Activated CD4-positive, CD25-positive, alpha-beta regulatory T cell treated with anti-CD3 and anti-CD28 coated beads, Interleukin-2, amount 50 U/mL, for 72 hours (primary cell): Measurements from ENCODE around the gene TNNI2.

ENCODE experiments used
- DNase-seq: peaks from one replicate; pipeline ENCODE4 v3.0.0; 2021

TNNI2 gene

DNA sequence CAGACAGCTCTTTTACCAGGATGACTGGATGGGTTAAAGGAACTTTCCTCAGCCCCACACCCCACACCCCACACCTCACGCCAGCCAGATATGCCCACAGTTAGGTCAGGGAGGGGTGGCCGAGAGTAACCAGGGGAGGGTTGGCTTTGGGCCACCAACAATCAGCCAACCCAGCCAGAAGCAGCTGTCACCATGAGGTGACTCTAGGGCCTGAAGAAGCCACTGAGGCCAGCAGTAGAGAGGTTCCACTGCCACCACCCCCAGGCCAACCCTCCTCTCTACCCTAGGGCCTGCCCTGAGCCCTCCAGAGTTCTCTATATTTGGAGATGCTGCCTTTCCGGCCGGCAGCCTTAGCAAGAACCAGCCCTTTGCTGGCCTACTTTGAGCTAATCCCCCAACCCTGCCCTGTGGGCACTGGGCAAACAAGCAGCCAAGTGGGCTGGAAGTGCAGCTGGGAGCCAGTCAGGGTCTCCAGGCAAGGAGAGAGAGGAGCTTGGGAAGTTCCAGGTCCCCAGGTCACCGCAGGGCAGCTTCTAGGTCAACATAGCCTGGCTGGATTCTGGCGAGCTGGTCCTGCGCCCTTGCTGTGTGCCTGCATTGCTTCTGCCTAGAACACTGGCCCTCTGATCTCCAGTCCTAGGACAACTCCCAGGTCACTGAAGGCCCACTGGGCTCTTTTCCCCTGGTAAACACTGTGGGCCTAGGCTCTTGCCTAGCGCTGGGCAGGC lies 16.0 kb upstream of the TNNI2 start:
- no peak for DNase-seq

DNA sequence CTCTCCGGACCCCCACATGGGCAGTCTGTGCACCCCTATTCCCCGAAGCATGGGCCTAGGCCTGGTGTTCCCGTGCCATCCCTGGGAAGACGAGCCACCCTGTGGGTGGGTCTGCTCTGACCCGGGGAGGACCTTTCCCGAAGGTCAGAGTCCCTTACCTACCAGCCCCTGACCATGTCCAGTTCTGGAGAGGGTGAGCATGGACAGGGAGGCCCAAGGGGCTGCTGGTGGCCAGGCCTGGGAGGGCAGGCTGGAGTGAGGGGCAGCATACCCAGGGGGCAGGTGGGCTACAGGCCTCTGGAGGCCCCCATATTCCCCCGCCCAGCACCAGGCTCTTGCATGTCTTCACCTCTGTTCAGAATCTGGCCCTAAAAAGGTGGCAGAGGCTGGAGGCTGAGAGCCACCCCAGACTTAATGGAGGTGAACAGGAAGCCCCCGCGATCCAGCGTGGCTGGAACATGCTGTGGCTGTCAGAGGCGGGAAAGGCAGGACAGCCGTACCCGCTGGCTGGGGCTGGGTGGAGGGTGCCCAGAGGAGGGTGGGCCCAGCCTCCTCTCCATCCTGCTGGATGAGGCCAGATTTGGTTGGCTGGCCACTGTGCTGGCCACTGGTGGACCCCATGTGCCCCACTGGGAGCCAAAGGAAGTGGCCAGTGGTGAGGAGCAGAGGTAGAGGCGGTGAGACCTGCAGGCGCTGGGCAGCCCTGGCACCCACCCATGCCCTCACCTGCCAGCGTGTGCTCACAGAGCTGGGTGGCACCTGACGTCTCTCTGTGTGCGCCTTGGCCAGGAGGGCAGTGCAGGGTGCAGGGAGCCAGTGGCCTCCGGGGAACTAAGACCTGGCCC lies 15.2 kb upstream of the TNNI2 start:
- no peak for DNase-seq

DNA sequence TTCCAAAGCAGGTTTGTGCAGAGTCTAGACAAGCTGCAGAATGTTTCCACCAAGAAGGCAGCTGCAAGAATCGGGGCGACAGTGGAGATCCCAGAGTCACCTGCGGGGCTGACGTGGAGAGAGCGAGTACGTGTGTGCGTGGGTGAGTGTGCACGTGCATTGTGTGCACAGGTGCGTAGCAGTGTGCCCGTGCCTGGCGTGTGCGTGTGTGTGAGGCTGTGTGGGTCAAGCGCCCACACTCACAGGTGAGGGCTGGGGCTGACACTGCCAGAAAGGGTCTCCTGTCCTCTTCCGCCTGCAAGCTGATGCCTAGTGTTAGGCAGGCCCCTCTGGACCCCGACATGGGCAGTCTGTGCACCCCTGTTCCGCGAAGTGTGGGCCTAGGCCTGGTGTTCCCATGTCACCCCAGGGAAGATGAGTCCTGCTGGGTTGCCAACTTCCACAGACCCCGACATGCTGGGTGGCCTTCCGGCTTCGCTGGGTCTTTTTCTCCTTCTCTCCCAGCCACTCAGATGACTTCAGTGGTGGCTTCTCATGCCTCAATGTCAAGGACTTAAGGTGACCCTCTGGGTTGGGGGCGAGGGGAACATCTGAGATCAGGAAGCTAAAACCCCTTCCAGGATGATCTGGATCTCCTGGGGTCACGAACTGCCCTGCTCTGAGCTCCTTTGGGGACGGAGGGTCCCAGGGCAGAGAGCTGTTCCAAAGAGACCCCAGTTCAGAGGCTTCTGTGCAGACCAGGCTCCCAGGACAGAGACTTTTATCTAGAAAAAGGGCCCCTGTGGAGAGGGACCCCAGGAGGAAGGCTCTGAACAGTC lies 14.4 kb upstream of the TNNI2 start:
- DNase-seq, result no peak

DNA sequence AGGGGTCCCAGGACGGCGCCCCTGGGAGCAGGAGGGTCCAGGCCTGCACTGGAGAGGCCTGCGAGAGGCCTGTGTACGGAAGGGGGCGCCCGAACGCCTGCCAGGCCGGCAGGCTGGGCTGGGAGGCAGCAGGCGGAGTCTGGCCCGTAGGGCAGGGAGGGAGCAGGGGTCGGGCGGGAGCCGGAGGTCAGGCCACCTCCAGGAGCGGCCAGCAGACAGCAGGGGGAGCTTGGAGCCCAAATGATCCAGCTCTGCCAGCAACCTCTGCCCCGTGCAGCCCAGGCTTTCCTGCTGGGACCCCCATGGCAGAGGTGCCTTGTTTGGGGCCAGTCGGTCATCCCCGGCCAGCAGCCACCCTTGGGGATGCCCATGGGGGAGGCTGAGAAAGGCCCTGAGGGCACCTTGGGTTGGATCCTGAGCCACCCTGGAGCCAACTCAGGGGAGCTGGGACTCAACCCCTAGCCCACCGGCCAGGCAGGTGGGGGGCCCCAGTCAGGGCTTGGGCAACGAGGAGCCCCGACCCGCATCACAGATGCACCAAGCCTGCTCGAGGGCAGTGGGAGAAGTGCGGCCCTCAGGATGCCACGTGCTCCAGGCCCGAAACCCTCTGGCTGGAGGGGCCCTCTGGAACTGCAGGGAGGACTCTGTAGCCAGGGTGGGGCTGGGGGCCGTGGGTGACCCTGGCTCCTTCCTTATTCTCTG lies 13.6 kb upstream of the TNNI2 start:
- DNase-seq, result no peak

DNA sequence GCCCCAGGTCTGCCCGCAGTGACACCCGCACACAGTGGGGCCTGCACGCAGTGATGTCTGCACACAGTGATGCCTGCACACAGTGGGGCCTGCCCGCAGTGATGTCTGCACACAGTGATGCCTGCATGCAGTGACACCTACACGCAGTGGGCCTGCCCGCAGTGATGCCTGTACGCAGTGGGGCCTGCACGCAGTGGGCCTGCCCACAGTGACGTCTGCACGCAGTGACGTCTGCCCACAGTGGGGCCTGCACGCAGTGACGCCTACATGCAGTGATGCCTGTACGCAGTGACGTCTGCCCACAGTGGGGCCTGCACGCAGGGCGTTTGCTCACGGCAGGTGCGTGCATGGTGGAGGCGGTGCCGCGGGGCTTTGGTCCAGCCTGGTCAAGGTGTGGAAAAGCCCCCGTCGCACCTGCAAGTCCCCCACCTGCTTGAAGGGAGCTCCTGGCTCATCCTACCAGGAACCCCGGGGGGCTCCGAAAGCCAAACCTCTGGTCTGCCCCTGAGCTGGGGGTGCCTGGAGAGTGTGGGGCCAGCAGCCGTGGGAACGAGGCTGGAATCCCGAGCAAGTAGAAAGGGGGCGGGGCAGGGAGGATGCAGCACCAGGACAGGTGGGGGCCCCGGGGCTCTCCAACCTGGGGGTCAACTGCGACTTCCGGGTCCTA lies 12.9 kb upstream of the TNNI2 start:
- DNase-seq, result no peak

DNA sequence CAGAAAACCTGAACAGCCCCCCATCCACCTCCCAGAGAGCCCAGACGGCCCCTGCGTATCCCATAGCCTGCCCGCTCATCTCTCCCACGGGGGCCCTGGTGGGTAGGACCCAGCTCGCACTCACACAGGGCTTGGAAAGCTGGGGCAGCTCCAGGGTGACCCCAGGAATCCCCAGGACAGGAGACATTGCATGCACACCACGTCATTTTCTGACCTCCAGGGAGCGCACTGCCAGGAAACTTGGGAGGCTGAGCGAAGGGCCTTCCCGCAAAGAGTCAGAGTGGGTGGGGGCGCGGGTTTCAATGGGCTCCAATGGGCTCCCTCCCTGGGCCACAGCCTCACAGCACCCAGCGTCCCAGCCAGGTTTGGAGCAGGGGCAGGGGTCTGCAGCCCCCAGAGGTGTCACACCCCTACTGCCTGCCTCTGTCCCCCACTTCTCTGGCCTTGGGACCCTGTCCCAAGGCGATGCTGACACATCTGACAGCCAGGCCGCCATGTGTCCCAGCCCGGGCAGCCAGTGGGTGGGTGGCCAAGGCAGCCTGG lies 12.2 kb upstream of the TNNI2 start:
- no peak for DNase-seq

DNA sequence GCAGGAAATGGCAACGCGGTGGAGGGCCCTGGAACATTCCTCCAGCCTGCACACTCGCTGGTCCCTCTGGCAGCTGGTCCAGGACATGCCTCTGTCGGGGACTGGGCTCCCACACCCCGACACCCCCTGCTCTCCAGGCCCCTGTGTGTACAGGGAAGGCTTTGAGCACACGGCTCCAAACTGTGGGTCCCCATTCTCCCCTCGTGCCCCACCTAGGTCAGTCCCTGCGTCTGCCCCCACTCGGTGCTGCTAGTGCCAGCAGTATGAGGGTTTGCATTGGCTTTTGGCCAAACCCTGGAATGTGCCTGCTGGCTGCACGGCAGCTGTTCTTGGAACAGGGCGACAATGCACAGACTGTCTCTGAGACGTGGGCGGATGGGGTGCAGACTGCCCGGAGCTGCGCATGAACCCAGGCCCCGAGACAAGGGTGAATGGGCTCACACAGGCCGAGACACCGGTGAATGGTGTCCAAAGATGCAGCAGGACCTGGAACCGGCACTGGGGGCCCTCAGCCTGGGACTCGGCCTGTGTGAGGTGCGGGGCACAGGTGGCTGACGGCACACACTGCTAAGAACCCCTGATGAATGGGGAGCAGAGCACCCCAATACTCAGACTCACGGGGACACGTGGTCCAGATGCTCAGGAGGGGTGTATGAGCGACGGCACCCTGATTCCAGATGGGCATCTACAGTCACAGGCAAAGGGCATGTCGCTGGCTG lies 11.5 kb upstream of the TNNI2 start:
- no peak for DNase-seq

DNA sequence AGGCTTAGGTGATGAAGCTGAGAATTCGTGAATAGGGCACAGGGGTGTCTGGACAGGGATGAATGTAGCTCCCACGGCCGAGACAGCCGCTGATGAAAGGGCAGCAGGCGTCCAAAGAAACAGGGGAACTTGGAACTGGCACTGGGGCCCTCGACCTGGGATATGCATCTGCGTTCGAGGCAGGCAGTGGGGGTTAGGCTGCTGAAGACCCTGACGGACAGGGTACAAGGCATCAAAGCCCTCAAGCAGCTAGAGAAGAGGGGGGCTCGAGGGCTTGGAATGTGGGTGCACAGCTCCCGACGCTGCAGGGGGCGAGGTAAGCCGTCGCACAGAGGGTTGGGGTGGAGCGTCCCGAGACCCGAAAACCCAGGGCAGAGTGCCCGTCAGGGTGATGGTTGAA lies 10.8 kb upstream of the TNNI2 start:
- no peak for DNase-seq

DNA sequence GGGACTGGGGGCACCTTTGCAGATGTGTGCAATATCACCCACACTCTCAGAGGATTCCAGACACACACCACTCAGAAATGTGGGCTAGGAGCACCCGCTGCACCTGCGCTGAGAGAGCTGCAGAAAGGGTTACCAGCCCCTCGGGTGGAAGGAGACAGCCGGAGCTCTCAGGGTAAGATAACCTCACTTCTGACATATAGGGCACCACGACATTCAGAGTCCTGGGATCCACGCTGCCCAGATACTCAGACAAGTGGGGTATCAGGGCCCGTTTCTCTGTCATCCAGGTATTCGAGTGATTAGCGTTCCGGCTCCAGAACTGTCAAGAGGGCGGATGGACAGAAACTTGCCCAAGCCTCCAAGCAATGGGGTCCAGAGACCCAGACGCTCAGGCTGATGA lies 10.2 kb upstream of the TNNI2 start:
- DNase-seq, result no peak

DNA sequence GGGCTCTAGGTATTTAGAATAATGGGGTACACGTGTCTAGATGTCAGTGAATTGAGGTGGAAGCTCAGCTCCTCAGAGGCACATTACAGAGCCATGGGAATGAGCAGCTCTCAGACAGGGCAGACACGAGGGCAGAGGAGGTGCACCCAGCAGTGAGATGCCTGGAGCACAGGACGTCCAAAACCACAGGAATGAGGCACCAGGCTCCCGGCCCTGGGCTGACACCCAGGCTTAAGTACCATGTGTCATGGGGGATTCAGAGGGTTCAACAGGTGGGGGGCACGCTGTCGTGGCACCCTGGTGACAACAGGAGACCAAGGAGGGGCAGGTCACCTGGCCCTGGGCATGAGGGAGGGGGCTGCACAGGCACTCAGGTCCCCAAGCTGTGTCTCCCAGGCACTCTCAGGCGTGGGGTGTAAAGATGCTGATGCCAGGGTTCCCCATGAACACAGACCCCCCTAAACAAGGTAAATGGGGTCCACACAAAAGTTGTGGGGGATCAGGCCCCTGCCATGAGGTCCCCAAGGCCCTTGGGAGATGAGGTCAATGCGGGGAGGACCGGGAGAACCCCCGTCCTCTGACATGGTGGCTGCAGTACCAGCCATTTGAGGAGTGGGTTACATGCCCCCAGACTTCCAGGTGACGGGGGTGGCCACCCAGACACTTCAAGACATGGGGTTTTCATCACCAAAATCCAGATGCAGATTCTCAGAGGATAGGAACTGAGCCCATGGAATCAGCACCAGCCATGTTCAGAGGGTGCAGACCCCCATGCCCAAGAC lies 9.6 kb upstream of the TNNI2 start:
- DNase-seq, result no peak

DNA sequence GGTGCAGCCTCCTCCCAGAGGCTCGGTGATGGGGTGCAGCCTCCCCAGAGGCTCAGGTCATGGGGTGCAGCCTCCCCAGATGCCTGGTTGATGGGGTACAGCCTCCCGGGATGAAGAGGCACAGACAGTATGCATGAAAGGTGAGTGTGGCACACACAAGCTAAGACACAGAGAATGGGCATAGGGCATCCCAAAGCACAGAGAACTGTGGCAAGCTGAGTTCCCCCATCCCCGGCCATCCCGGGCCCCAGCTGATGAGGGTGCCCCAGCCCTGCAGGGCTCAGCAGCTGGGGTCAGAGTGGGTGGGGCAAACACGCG lies 8.8 kb upstream of the TNNI2 start:
- peak; percentile 29 for DNase-seq

DNA sequence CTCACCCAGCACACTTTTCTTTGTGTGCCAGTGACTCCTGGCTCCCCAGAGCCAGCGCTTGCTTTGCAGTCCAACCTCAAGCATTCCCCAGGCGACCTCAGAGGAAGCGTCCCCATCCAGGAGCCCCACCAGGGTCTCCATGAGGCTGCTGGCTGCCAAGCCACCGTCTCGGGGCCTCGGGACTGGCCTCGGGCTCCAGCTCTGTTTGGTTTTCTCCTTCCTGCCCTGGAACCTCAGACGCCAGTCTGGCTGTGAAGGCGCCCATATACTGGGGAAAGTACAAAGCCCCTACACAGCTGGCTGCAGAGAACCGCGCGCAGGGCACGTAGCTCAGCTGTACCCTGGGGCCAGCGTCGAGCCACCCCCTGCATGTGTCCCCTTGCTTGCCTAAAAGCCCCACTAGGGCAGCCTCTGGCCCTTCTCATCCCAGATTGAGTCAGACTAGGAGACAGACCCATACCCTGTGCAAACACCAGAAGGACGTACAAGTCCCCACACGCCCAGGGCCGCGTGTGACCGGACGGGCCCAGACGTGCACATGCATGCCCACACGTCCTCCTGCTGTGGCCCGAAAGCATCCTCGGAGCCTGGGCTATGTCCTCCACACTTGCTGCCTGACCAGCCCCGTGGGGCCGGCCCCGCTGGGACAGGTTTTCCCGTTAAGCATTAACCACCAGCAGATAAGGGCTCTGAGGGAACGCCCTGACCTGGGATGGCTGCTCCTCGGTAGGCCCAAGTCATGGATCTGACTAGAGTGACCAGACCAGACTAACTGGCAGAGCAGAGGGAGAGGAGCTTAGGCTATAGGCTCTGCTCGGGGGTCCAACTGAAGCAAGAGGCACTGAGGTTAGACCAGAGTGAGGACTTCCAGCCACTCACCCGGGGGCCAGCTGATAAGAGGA lies 8.2 kb upstream of the TNNI2 start:
- no peak for DNase-seq

DNA sequence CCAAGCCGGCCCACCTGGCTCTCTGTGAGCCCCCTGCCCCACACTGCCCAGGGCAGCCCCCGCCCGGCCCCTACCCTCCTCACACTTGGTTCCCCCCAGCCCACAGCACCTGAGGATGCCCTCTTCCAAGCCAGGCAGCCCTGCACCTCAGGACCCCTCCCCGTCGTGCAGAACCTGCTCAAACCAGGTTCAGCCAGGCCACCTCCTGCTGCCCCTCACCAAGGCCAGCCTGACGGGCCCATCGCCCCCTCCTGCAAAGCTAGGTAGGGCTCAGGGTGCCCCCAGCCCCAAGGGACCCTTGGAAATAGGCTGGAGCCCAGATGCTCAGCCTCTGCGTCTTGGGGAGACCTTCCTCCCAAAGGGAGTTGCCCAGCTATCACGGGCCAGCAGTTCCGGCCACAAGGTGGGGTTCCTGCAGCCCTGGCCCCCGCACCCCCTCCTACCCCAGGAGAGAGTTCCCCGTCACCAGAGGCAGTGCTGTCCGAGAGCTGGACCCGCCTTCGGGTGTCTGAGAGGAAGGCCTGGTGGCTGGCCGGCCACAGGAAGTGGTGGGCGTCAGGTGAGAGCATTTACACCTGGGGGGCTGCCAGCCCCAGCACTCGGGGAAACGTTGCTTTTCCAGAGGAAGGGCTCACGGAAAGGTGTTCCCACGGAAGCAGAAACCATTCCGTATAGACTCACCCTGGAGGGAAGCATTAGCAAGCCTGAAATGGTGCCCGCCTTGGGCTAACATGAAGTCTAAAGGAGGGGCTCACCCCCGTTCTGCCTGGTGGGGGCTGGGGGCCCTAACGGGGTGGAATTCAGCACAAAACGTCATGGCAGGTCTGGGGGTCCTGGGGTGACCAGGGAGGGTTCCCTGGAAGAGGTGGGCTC lies 7.2 kb upstream of the TNNI2 start:
- DNase-seq, result peak; percentile 27

DNA sequence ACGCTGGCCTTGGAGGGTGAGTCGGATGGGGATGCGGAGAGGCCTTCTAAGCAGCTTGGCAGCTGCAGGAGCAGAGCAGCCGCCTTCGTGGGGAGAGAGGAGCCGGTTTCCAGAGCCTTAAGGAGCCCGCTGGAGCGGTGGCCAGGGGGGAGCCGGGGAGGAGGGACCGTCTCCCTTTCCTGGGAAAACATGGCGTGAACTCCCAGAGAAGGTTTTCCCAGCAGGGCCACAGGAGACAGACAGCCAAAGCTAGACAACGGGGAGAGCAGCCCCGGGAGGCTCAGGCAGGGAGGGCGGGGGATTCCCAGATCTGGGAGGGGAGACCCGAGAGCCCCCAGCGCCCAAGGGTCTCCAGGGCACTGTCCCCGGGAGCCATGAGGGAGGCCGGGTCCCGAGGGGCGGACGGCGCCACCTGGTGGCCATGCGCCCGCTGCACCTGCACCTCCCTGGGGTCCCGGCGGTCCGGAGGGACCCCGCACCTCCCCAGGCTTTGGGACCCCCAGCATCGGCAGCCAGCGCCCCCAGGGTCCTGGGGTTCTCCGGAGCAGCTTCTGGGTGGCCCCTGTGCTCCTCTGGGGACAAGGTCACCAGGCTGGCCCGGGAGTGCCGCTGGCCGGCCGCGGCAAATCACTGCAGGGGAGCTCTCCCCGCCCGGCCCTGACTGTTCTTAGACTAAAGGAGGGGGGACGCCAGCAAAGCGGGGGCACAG lies 6.4 kb upstream of the TNNI2 start:
- DNase-seq, result peak; percentile 81

DNA sequence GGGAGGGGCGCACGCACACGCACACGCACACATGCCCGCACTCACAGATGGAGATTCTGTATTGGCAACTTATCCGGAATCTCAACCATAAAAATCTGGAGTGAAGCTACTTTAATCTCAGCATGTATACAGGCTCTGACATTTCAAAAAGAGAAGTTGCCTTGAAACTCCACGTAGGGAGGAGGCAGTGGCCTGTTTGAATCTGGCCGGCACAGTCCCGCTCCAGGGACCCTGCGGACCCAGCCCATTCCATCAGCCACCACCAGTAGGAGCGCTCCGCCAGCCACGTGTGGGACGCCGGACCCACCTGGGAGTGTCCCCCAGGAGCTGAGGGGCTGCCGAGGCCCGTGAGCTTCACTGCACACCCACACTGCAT lies 5.9 kb upstream of the TNNI2 start:
- DNase-seq, result no peak

DNA sequence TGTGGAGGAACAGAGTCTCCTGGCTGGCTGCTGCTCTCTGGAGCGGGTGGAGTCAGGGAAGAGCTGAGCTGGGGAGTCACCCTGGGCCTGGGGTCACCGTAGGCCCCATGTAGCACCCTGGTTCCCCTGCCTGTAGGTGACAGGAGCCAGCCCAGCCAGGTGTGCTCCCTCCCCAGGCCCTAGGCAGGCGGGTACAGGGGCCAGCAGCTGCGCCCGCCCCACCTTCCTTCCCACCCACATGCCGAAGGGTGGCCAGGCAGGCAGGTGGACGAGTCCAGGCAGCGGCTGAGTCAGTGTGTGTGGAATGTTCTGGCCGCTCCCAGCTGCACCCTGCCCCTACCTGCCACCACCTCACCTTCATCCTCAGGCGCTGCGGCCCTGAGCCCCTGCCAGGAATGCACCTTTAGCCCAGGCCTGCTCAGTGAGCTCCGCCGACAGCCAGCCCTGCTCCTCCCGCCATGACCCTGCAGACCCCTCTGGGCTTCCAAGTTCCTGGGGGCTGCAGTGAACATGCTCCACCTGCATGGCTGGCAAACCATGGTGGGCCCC lies 4.6 kb upstream of the TNNI2 start:
- no peak for DNase-seq

DNA sequence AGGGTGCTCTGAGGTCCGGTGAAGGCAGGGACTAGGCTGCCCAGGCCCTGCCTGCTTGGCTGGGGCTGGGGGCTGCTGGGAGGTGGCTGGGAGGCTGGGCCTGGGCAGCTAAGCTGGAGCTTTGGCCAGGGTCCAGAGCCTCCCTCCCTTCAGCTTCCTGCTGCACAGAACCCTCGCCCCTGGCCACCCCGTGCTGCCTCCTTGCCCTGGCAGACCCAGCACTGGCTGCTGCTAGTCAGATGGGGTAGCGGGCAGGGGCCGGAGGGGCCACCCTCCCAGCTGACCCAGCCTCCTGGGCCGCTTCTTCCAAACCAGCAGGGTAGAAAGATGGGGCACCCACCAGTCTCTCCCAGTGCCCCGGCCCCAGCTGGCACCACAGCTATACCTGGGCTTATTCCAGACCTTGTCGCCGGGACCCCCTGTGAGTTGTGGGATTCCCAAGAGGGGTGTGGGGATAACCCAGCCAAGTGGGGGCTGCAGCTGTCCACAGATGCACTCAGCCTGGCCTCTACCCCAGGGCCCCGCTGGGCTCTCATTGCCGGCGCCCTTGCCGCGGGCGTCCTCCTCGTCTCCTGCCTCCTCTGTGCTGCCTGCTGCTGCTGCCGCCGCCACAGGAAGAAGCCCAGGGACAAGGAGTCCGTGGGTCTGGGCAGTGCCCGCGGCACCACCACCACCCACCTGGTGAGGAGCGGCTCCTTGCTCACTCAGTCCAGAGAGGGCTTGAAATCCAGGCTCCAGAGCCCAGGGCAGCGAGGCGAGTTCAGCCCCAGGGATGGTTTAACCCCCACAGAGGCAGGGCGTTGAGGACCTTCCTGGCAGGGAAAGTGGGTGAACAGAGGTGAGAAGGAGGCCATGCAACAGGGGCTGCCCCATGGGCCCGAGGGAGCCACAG lies 3.8 kb upstream of the TNNI2 start, which contains the start of gene SYT8:
TSS of gene SYT8 (plus strand) at position 212 of the 892 bp plus-strand sequence. CDS start at position 328, 116 bp downstream.
- DNase-seq, result no peak
